ENCODE data around the gene MARK2. TPM values are rescaled to one million over a fixed set of nuclear protein-coding genes. Genes with fewer than 3 reads are reported as not detected.

The MARK2 gene
- total RNA-seq, 1 donor from 2014 or later = 25.4 TPM

DNA sequence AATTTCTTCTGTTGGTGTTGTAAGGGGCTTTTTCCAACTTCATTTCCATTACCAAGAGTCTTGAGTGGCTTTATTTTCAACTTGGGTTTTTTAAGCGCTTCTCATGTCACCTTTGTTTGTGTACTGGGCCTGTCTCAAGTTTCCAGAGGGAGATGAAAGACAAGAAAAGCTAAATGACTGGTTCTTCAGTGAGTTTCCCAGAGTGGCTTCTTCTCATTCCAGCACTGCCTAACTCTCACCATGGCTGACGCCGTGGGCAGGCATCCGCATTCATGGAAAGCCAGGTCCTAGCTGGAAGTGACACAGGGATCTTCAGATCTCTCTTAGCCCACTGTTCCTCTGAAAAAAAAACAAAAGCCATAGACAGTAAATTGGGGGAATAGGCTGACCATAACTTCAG lies 28.6 kb downstream of the MARK2 start:
- H3K79me2 ChIP-seq (ENCODE audit: low read depth) = peaks cover 97% of the 10 kb centered on the region
- H3K27ac Mint-ChIP-seq = no peak overlapping the region
- H3F3A ChIP-seq (ENCODE audit: low read depth) = peaks cover 8% of the 10 kb centered on the region
- H3K9me3 ChIP-seq (ENCODE audit: low read depth) = no peaks in the 10 kb centered on the region
- H4K20me1 ChIP-seq (ENCODE audit: low read depth) = peaks cover 97% of the 10 kb centered on the region
- H3K27me3 ChIP-seq = no peaks in the 10 kb centered on the region
- H3K4me1 ChIP-seq = peaks cover 12% of the 10 kb centered on the region
- no peak overlapping the region for H3K4me3 Mint-ChIP-seq
- no peak overlapping the region for H2AFZ ChIP-seq (replicated peaks)
- H3K27ac ChIP-seq = no peak overlapping the region
- peaks cover 11% of the 10 kb centered on the region for H3K36me3 Mint-ChIP-seq
- no peak for TF ChIP-seq EZH2 (IDR thresholded peaks at IDR 0.05)
- TF ChIP-seq, protein P1, sequence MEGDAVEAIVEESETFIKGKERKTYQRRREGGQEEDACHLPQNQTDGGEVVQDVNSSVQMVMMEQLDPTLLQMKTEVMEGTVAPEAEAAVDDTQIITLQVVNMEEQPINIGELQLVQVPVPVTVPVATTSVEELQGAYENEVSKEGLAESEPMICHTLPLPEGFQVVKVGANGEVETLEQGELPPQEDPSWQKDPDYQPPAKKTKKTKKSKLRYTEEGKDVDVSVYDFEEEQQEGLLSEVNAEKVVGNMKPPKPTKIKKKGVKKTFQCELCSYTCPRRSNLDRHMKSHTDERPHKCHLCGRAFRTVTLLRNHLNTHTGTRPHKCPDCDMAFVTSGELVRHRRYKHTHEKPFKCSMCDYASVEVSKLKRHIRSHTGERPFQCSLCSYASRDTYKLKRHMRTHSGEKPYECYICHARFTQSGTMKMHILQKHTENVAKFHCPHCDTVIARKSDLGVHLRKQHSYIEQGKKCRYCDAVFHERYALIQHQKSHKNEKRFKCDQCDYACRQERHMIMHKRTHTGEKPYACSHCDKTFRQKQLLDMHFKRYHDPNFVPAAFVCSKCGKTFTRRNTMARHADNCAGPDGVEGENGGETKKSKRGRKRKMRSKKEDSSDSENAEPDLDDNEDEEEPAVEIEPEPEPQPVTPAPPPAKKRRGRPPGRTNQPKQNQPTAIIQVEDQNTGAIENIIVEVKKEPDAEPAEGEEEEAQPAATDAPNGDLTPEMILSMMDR (IDR thresholded peaks at IDR 0.05) = no peak
- no peak for TF ChIP-seq EZH2phosphoT487 (IDR thresholded peaks at IDR 0.05)
- no peak for DNase-seq (ENCODE audit: low spot score)
- H3K4me3 ChIP-seq = no peak overlapping the region
- H3K36me3 ChIP-seq = no peaks in the 10 kb centered on the region
- H3K4me2 ChIP-seq = no peak overlapping the region
- no peaks in the 10 kb centered on the region for H3K27me3 Mint-ChIP-seq (ENCODE audit: insufficient read depth, low read depth)
- H3K4me1 Mint-ChIP-seq = peaks cover 49% of the 10 kb centered on the region
- no peaks in the 10 kb centered on the region for H3K9me3 Mint-ChIP-seq
- no peak overlapping the region for H3K9ac ChIP-seq

DNA sequence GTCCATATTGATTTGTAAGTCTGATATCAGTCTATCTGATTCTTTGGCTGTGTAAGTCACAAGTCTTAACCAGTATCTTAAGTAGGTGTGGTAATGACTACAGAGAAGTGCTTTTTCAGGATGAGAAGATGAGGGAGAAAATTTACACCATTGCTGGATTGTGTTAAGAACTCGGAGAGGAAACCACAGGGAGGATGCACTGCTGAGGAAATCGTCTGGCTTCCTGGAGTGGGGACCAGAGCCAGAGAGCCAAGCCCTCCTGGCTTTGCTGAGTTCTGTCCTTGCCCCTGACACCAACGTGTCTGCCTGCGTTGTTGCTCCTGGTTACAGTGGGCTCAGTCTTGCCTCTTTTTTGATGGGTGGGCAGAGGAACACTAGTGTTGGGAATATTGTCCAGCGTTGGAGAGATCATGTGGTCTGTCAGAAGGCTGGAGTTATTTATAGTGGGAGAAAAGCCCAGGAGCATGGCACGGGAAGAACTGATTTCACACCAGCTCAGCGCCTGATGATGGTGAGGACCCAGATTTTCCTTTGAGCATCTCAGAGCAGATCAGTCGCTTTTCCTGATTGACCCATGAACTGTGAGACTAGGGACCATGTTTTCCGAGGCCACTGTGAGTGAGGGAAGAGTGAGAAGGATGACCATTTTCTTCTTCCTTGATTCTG lies 29.6 kb downstream of the MARK2 start:
- Histone ChIP-seq H3K27ac (no peak overlapping the region), H2AFZ (replicated peaks) (no peak overlapping the region), H3K9ac (no peak overlapping the region), H4K20me1 (ENCODE audit: low read depth) (peaks cover 95% of the 10 kb centered on the region), H3K4me2 (no peak overlapping the region), H3K27me3 (no peaks in the 10 kb centered on the region), H3K4me1 (peaks cover 7% of the 10 kb centered on the region), H3K9me3 (ENCODE audit: low read depth) (no peaks in the 10 kb centered on the region), H3K4me3 (no peak overlapping the region), H3F3A (ENCODE audit: low read depth) (peaks cover 8% of the 10 kb centered on the region), H3K36me3 (no peaks in the 10 kb centered on the region), H3K79me2 (ENCODE audit: low read depth) (peaks cover 97% of the 10 kb centered on the region)
- TF ChIP-seq EZH2 (IDR thresholded peaks at IDR 0.05) (no peak), EZH2phosphoT487 (IDR thresholded peaks at IDR 0.05) (no peak)
- TF ChIP-seq, protein P1 (IDR thresholded peaks at IDR 0.05) = no peak
- Mint-ChIP-seq H3K27me3 (ENCODE audit: insufficient read depth, low read depth) (no peaks in the 10 kb centered on the region), H3K4me3 (no peak overlapping the region), H3K27ac (no peak overlapping the region), H3K36me3 (peaks cover 11% of the 10 kb centered on the region), H3K4me1 (peaks cover 45% of the 10 kb centered on the region), H3K9me3 (no peaks in the 10 kb centered on the region)
- no peak for DNase-seq (ENCODE audit: low spot score)

DNA sequence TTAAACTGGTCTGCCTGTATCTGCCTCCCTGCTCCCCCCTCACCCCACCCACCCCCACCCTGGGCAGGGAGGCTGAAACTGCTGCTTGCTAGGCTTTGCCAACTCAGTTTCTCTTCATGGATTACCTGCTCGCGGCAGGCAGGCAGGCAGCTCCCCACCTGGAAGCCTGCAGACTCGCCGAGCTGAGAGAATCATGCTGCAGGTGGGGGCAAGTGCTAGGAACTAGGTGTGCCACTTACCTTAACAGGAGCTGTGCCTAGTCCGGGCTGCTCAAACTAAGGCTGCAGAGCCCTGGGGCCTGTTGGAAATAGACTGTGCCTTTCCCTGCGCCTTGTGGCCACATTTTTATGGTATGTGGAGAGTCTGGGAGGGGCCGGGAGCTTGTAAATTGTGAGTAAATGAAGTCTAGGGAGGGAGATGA lies 30.3 kb downstream of the MARK2 start:
- no peak overlapping the region for H2AFZ ChIP-seq (replicated peaks)
- H3K9me3 ChIP-seq (ENCODE audit: low read depth) = no peaks in the 10 kb centered on the region
- no peak overlapping the region for H3K4me2 ChIP-seq
- Mint-ChIP-seq H3K27ac (no peak overlapping the region), H3K9me3 (no peaks in the 10 kb centered on the region), H3K27me3 (ENCODE audit: insufficient read depth, low read depth) (peaks cover 2% of the 10 kb centered on the region), H3K4me1 (peaks cover 48% of the 10 kb centered on the region), H3K4me3 (no peak overlapping the region), H3K36me3 (peaks cover 11% of the 10 kb centered on the region)
- peaks cover 7% of the 10 kb centered on the region for H3K4me1 ChIP-seq
- H3K27me3 ChIP-seq = no peaks in the 10 kb centered on the region
- DNase-seq (ENCODE audit: low spot score) = no peak
- no peak overlapping the region for H3K9ac ChIP-seq
- H3K36me3 ChIP-seq = no peaks in the 10 kb centered on the region
- TF ChIP-seq, protein P1 (IDR thresholded peaks at IDR 0.05) = no peak
- no peak for TF ChIP-seq EZH2 (IDR thresholded peaks at IDR 0.05)
- TF ChIP-seq EZH2phosphoT487 (IDR thresholded peaks at IDR 0.05) = no peak
- H3K4me3 ChIP-seq = no peak overlapping the region
- H3K79me2 ChIP-seq (ENCODE audit: low read depth) = peaks cover 97% of the 10 kb centered on the region
- H4K20me1 ChIP-seq (ENCODE audit: low read depth) = peaks cover 96% of the 10 kb centered on the region
- H3K27ac ChIP-seq = no peak overlapping the region
- H3F3A ChIP-seq (ENCODE audit: low read depth) = peaks cover 8% of the 10 kb centered on the region
